Measurements from ENCODE around the gene CYLC2.

The CYLC2 gene

GRCh38 chr9:102975251-102975650 lies 19.9 kb upstream of the CYLC2 start:
- DNase-seq: no peak
- TF ChIP-seq CTCF (IDR thresholded peaks at IDR 0.05; ENCODE audit: low read depth, low read length, missing control alignments): no peak
- Histone ChIP-seq H3K27ac (no peak overlapping the region), H3K36me3 (replicated peaks) (no peaks in the 10 kb centered on the region), H3K27me3 (replicated peaks) (no peaks in the 10 kb centered on the region), H3K4me3 (ENCODE audit: low read depth, low read length) (no peak overlapping the region)
- in situ Hi-C loops (cut with HindIII; ENCODE audit: low pct_ligation_motif_present, low sequenced_read_pairs): no loop called here

GRCh38 chr9:102985162-102985895 lies 9.8 kb upstream of the CYLC2 start:
- H3K4me3 ChIP-seq (ENCODE audit: low read depth, low read length): no peak overlapping the region
- no peak overlapping the region for H3K27ac ChIP-seq
- no peaks in the 10 kb centered on the region for H3K27me3 ChIP-seq (replicated peaks)
- no peak for TF ChIP-seq CTCF (IDR thresholded peaks at IDR 0.05; ENCODE audit: low read depth, low read length, missing control alignments)
- DNase-seq: no peak
- H3K36me3 ChIP-seq (replicated peaks): no peaks in the 10 kb centered on the region
- in situ Hi-C loops (cut with HindIII; ENCODE audit: low pct_ligation_motif_present, low sequenced_read_pairs): no loop called here

GRCh38 chr9:102986425-102986824 lies 8.7 kb upstream of the CYLC2 start:
- Histone ChIP-seq H3K4me3 (ENCODE audit: low read depth, low read length) (no peak overlapping the region), H3K27me3 (replicated peaks) (no peaks in the 10 kb centered on the region), H3K36me3 (replicated peaks) (no peaks in the 10 kb centered on the region), H3K27ac (no peak overlapping the region)
- in situ Hi-C loops (cut with HindIII; ENCODE audit: low pct_ligation_motif_present, low sequenced_read_pairs): no loop called here
- no peak for DNase-seq
- TF ChIP-seq CTCF (IDR thresholded peaks at IDR 0.05; ENCODE audit: low read depth, low read length, missing control alignments): no peak

GRCh38 chr9:103003689-103004088 lies 8.6 kb downstream of the CYLC2 start:
- no peak for DNase-seq
- no peak overlapping the region for H3K27ac ChIP-seq
- TF ChIP-seq CTCF (IDR thresholded peaks at IDR 0.05; ENCODE audit: low read depth, low read length, missing control alignments): no peak
- H3K36me3 ChIP-seq (replicated peaks): no peaks in the 10 kb centered on the region
- no peak overlapping the region for H3K4me3 ChIP-seq (ENCODE audit: low read depth, low read length)
- in situ Hi-C loops (cut with HindIII; ENCODE audit: low pct_ligation_motif_present, low sequenced_read_pairs): no loop called here
- H3K27me3 ChIP-seq (replicated peaks): no peaks in the 10 kb centered on the region

DNA sequence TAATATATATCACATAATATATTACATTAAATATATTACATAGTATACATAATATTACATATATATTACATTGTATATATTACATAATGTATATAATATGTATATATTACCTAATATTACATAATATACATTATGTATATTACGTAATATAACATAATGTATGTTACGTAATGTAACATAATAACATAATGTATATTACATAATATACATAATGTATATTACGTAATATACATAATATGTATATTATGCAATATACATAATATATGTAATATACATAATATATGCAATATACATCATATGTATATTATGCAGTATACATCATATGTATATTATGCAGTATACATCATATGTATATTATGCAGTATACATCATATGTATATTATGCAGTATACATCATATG lies 19.1 kb downstream of the CYLC2 start:
- no peaks in the 10 kb centered on the region for H3K36me3 ChIP-seq (replicated peaks)
- no peak for DNase-seq
- TF ChIP-seq CTCF (IDR thresholded peaks at IDR 0.05; ENCODE audit: low read depth, low read length, missing control alignments): no peak
- in situ Hi-C loops (cut with HindIII; ENCODE audit: low pct_ligation_motif_present, low sequenced_read_pairs): no loop called here
- H3K27ac ChIP-seq: no peak overlapping the region
- no peaks in the 10 kb centered on the region for H3K27me3 ChIP-seq (replicated peaks)
- no peak overlapping the region for H3K4me3 ChIP-seq (ENCODE audit: low read depth, low read length)

DNA sequence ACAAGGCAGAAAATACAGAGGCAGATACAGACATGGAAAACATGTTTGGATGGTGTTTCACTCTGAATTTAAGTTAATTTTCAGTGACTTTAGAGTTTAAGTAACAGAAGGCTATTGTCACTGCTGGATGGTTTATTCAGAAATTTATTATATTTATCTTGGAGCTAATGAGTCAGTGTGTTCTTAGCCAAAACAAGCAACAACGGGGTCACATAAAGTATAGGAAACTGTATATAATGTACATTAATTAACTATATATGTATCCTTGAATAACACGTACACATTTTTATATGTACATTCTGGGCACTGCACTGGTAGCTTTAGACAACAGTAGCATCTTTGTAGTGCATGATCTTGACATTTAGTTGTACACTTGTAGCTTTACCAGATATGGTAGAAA lies 30.7 kb downstream of the CYLC2 start:
- Histone ChIP-seq H3K36me3 (replicated peaks) (no peaks in the 10 kb centered on the region), H3K4me3 (ENCODE audit: low read depth, low read length) (no peak overlapping the region), H3K27me3 (replicated peaks) (no peaks in the 10 kb centered on the region), H3K27ac (no peak overlapping the region)
- no peak for DNase-seq
- TF ChIP-seq CTCF (IDR thresholded peaks at IDR 0.05; ENCODE audit: low read depth, low read length, missing control alignments): no peak
- in situ Hi-C loops (cut with HindIII; ENCODE audit: low pct_ligation_motif_present, low sequenced_read_pairs): no loop called here
